Lung (tissue), 12 donors: ENCODE measurements around the gene THTPA. TPM values are rescaled to one million over a fixed set of nuclear protein-coding genes. Genes with fewer than 3 reads are reported as not detected.

Experiments used
- ATAC-seq: fragments of 200-7000 bp; cut with Tn5 transposase; one replicate; pipeline ENCODE4 v1.9.1; 2020; ENCODE audit warnings: moderate number of reproducible peaks; ENCODE audit not compliant: insufficient read depth, low FRiP score
- DNase-seq, 3 donors: peaks; one replicate each; pipeline ENCODE4 v3.0.0-alpha.2; 2013 to 2017
- H3K27ac ChIP-seq, 2 donors: one replicate each; pipeline ENCODE4 v1.5.1; 2013; ENCODE audit warnings: mild to moderate bottlenecking in 2 of 2, moderate library complexity in 2 of 2, control low read depth in 1 of 2, inconsistent platforms in 1 of 2, low read depth in 1 of 2, low read length in 1 of 2
- H3K27me3 ChIP-seq, 3 donors: one replicate each; pipeline ENCODE4 v1.5.1; 2013; ENCODE audit warnings: low read length in 2 of 3; ENCODE audit not compliant: control insufficient read depth in 3 of 3, insufficient read depth in 3 of 3
- H3K36me3 ChIP-seq, 4 donors: one replicate each; pipeline ENCODE4 v1.5.1; 2013; ENCODE audit warnings: low read length in 4 of 4, mild to moderate bottlenecking in 1 of 4, moderate library complexity in 1 of 4; ENCODE audit not compliant: control insufficient read depth in 4 of 4, insufficient read depth in 4 of 4
- H3K4me1 ChIP-seq, 5 donors: one replicate each; pipeline ENCODE4 v1.5.1; 2013; ENCODE audit warnings: low read length in 5 of 5, mild to moderate bottlenecking in 2 of 5, moderate library complexity in 1 of 5; ENCODE audit not compliant: control insufficient read depth in 5 of 5, insufficient read depth in 5 of 5
- H3K4me3 ChIP-seq: one replicate; pipeline ENCODE4 v1.5.1; 2013; ENCODE audit warnings: mild to moderate bottlenecking, control low read depth, moderate library complexity
- H3K9ac ChIP-seq, 2 donors: one replicate each; pipeline ENCODE4 v1.5.1; 2013; ENCODE audit warnings: low read length in 2 of 2, control low read depth in 1 of 2; ENCODE audit not compliant: insufficient read depth in 1 of 2
- H3K9me3 ChIP-seq, 4 donors: one replicate each; pipeline ENCODE4 v1.5.1; 2013; ENCODE audit warnings: low read length in 3 of 4, mild to moderate bottlenecking in 1 of 4, moderate library complexity in 1 of 4; ENCODE audit not compliant: control insufficient read depth in 4 of 4, insufficient read depth in 3 of 4
- WGBS, 2 donors: extraction: QIAGEN DNeasy Blood & Tissue Kit; methylation state at CpG; one replicate each; pipeline ENCODE4 v1.1.7; 2013; 5-methylcytosine and 5-hydroxymethylcytosine counted together
- polyA plus RNA-seq, 2 donors: library from polyadenylated mRNA; stranded (reverse); fragments of 200-250 nt; gene quantifications; one replicate each; pipeline ENCODE4 v1.2.1, GENCODE V29; 2013
- total RNA-seq, 2 donors: library from RNA; depleted of rRNA in 1 of 2; stranded (reverse); fragments of >200 nt in 1 of 2; gene quantifications; one replicate each; pipeline ENCODE4 v1.2.1, GENCODE V29; 2014 to 2021
- TF ChIP-seq, protein P1 (sequence below): IDR thresholded peaks from 2 replicates; pipeline ENCODE4 v1.5.1; 2012; ENCODE audit warnings: mild to moderate bottlenecking; ENCODE audit errors: control extremely low read depth, extremely low read depth
- donor health status: control.
- donor health status: control.
- donor health status: Bipolar disorder and iron deficiency.
- donor health status: healthy.
- donor health status: DM: yes; HTN: yes; CAD: no.

The THTPA gene
- total and polyA plus RNA-seq, 4 donors = 7.7 to 22.1 (median 14.1) TPM

DNA sequence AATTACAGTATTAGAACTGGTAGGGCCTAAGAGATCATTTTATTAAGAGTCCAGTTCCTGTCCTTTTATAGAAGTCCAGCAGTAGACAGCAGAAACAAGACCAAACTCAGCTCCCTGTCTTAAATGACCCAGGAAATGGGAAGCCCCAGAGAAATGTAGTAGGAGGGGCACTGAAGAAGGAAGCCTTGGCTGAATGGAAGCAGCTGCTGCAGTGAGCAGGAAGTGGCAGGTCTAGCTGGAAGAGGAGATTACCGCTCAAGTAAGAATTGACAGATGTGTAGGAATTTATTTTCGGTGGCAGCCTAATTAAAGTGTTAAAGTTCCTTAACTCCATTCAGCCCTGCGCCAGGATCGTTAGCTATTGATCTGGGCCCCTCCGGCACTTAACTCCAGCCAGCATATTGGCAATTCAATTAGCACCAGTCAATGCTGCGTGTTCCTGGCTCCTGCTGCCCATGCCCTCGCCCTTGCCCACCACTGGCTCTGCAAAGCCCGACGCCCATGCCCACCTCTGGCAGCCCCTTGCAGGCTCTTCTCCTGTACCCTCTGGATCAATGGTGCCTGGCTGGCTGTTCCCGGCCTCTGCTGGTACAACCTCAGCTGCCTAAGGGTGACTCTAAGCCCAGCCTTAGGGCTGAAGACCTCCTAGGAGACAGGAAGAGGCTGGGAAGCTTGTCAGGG, 25.6 kb upstream of the THTPA start:
- TF ChIP-seq, protein P1, sequence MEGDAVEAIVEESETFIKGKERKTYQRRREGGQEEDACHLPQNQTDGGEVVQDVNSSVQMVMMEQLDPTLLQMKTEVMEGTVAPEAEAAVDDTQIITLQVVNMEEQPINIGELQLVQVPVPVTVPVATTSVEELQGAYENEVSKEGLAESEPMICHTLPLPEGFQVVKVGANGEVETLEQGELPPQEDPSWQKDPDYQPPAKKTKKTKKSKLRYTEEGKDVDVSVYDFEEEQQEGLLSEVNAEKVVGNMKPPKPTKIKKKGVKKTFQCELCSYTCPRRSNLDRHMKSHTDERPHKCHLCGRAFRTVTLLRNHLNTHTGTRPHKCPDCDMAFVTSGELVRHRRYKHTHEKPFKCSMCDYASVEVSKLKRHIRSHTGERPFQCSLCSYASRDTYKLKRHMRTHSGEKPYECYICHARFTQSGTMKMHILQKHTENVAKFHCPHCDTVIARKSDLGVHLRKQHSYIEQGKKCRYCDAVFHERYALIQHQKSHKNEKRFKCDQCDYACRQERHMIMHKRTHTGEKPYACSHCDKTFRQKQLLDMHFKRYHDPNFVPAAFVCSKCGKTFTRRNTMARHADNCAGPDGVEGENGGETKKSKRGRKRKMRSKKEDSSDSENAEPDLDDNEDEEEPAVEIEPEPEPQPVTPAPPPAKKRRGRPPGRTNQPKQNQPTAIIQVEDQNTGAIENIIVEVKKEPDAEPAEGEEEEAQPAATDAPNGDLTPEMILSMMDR = no peak
- Histone ChIP-seq H3K27ac (no peak overlapping the region), H3K9me3 (no peaks in the 10 kb centered on the region), H3K4me1 (peaks cover 0 to 5% (median 0%) of the 10 kb centered on the region in 5 donors), H3K27me3 (no peaks in the 10 kb centered on the region), H3K9ac (no peak overlapping the region), H3K36me3 (peaks cover 0 to 4% (median 0%) of the 10 kb centered on the region in 4 donors), H3K4me3 (no peak overlapping the region)
- DNase-seq (peak; percentile 54 to 79 (median 64)), ATAC-seq (no peak)
- 62 to 68% methylated on average over 10 of the region's 10 CpGs for WGBS, 2 donors

- H3K9ac ChIP-seq = no peak overlapping the region
- WGBS, 2 donors = 94 to 95% methylated on average over 12 of the region's 12 CpGs
- H3K4me3 ChIP-seq = no peak overlapping the region
- H3K4me1 ChIP-seq = peaks cover 0 to 5% (median 0%) of the 10 kb centered on the region in 5 donors
- DNase-seq = no peak
- H3K27ac ChIP-seq = no peak overlapping the region
- H3K36me3 ChIP-seq = no peaks in the 10 kb centered on the region
- no peaks in the 10 kb centered on the region for H3K9me3 ChIP-seq
- TF ChIP-seq, protein P1 = no peak
- ATAC-seq = no peak
- H3K27me3 ChIP-seq = no peaks in the 10 kb centered on the region
Measured at GRCh38 chr14:23531391-23531790, 24.7 kb upstream of the THTPA start.

GRCh38 chr14:23532658-23533057, 23.4 kb upstream of the THTPA start:
- H3K27me3 ChIP-seq = no peaks in the 10 kb centered on the region
- WGBS, 2 donors = 96 to 97% methylated on average over 7 of the region's 7 CpGs
- H3K4me1 ChIP-seq = peaks cover 0 to 5% (median 0%) of the 10 kb centered on the region in 5 donors
- DNase-seq = no peak
- no peak overlapping the region for H3K27ac ChIP-seq
- H3K36me3 ChIP-seq = no peaks in the 10 kb centered on the region
- H3K9ac ChIP-seq = no peak overlapping the region
- no peaks in the 10 kb centered on the region for H3K9me3 ChIP-seq
- no peak for ATAC-seq
- TF ChIP-seq, protein P1 = no peak
- no peak overlapping the region for H3K4me3 ChIP-seq
